ENCODE data around the gene SLC36A4.
"Not testable (repeated sequence)": the region's sequence is repeated elsewhere in the genome, so short reads cannot be mapped to it uniquely, and the experiment has no call there.

Gene SLC36A4

GRCh38 chr11:93194673-93195291 is 3.0 kb downstream of the SLC36A4 start:
- no peak for DNase-seq (ENCODE audit: insufficient read length, low spot score)
- FAIRE-seq, result no peak

GRCh38 chr11:93193731-93194130 is 4.1 kb downstream of the SLC36A4 start:
- FAIRE-seq, result no peak
- no peak for DNase-seq (ENCODE audit: insufficient read length, low spot score)

GRCh38 chr11:93192163-93192562 is 5.6 kb downstream of the SLC36A4 start:
- no peak for FAIRE-seq
- no peak for DNase-seq (ENCODE audit: insufficient read length, low spot score)

GRCh38 chr11:93189462-93189861 is 8.3 kb downstream of the SLC36A4 start:
- FAIRE-seq, result no peak
- no peak for DNase-seq (ENCODE audit: insufficient read length, low spot score)

DNA sequence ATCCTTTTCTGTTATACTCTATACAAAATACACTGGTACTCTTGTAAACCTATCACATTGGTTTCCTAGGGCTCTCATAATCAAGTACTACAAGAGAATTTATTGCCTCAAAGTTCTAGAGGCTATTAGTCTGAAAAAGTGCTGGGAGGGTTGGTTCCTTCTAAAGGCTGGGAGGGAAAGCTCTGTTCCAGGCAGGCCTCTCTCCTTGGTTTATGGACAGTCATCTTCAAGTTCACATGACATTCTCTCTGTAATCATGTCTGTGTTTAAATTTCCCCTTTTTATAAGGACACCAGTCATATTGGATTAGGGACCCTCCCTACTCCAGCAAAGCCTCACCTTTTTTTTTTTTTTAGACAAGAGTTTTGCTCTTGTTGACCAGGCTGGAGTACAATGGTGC is 9.1 kb downstream of the SLC36A4 start:
- FAIRE-seq (no peak), DNase-seq (ENCODE audit: insufficient read length, low spot score) (no peak)

DNA sequence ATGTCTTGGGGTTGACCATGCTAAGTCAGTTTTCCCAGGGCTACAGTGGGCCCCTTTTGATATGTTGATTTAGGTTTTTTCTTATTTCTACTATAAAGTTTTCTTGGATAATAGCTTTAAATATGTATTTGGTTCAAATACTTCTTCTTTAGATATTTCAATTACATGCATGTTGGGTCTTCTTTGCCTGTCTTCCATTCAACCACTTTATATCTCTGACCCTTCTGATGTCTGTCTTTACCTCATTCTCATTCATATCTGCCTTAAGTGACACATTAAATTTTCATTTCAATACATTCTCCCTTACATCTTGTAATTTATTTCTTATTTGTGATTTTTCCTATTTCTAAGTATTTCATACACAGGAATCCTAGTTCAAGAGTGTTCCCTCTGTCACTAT is 10.5 kb downstream of the SLC36A4 start:
- DNase-seq (ENCODE audit: insufficient read length, low spot score) (no peak), FAIRE-seq (no peak)

GRCh38 chr11:93177891-93178290 is 19.9 kb downstream of the SLC36A4 start:
- not testable (repeated sequence) for DNase-seq (ENCODE audit: insufficient read length, low spot score); FAIRE-seq

- FAIRE-seq (no peak), DNase-seq (ENCODE audit: insufficient read length, low spot score) (no peak)
Observed at GRCh38 chr11:93169950-93170561, 27.7 kb downstream of the SLC36A4 start.

DNA sequence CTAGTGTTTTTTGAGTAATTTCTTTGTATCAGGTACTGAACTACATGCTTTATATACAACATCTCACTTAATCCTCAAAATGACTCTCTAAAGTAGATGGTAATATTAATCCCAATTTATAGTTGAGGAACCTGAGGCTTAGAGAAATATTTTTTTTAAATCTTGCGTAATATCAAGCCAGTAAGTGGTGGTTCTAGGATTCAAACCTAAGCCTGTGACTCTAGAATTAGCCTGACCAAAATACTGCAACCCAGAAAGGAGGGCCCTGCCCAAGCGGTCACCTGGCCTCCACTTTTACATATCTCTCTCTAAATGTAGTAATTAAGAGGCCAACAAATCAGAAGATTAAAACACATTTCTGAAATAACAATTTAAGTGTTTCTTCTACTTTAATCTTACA is 28.6 kb downstream of the SLC36A4 start:
- FAIRE-seq (no peak), DNase-seq (ENCODE audit: insufficient read length, low spot score) (no peak)

DNA sequence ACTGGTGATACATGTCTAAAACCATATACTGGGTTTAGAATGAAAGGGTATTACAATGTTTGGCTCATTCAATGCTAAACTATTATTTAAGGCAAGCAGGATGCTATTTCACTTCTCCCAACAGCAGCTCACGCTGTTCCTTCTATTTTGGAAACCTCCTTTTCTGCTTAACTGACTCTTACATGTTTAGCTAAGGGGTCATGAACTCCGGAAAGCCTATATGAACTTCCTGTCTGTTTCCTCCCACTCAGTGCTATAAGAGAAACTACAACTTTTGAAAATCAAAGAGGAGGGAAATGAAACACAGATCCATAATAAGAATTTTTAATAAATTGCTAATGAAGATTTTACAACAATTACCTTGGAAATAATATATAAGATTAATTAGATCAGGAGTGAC is 30.9 kb downstream of the SLC36A4 start:
- DNase-seq (ENCODE audit: insufficient read length, low spot score) (no peak), FAIRE-seq (no peak)

DNA sequence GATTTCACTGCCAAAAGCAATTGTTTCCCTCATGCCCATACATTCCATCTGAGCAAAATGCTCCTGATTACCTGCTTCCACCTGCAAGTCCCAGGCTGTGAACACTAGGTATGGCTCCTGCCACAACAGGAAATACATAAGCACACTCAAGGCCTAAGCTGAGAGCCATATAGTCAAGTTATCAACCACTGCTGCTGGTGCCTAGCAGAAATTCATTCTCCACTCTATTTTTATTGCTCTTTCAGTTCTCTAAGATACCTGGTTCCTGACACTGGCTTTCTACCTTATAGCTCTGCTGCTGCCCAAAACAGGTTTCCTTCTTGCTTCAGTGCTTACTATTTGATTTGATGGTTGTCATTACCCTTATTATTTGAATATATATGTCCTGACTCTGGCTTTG is 31.6 kb downstream of the SLC36A4 start:
- FAIRE-seq (peak; percentile 35), DNase-seq (ENCODE audit: insufficient read length, low spot score) (no peak)

DNA sequence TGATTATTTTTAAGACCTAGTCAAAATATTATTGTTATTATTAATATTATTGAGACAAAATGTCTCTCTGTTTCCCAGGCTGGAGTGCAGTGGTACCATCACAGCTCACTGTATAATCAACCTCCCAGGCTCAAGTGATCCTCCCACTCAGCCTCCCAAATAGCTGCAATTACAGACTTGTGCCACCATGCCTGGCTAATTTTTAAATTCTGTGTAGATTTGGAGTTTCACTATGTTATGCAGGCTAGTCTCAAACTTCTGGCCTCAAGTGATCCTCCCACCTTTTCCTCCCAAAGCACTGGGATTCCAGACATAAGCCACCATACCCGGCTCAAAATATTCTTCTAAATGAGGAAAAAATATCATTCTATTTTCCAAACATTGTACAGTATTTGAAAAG is 37.0 kb downstream of the SLC36A4 start:
- FAIRE-seq (no peak), DNase-seq (ENCODE audit: insufficient read length, low spot score) (no peak)

DNA sequence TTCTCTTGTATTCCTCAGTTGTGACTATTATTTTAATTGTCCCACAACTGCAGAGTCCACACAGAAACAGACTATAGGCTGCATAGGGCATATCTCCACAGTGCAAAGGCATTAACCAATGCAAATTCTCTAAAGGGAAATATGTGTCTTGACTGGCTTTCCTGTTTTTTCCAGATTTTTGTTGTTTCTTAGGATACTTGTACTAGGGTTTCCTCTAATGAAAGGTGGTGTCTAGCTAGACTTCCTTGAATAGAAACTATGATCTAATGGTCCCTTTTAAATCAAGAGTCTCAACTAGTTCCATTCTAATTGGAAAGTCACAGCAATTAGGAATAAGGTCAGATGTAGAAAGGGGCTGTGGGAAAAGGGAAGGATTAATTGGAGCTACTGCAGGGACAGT is 37.6 kb downstream of the SLC36A4 start:
- FAIRE-seq, result no peak
- no peak for DNase-seq (ENCODE audit: insufficient read length, low spot score)

DNA sequence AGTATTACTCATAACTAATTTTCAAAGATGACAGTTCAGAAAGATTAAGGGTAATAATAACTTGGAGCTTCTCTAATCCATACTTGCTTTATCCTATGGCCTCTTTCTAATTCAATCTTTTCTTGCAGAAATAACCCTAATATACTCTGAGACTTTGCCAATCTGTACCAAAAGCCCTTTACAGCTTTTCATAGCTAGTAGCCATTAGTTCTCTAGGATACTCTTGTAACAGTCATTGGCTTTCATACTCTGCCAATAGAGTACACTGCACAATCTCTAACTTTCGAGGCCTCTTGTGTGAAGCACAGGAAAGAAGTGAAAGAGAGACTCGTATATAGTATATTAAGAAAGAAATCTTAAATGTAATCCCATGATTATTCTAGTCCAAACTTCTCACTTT is 38.1 kb downstream of the SLC36A4 start:
- FAIRE-seq (no peak), DNase-seq (ENCODE audit: insufficient read length, low spot score) (no peak)

GRCh38 chr11:93155738-93156137 is 42.1 kb downstream of the SLC36A4 start:
- no peak for FAIRE-seq
- DNase-seq (ENCODE audit: insufficient read length, low spot score), result no peak

DNA sequence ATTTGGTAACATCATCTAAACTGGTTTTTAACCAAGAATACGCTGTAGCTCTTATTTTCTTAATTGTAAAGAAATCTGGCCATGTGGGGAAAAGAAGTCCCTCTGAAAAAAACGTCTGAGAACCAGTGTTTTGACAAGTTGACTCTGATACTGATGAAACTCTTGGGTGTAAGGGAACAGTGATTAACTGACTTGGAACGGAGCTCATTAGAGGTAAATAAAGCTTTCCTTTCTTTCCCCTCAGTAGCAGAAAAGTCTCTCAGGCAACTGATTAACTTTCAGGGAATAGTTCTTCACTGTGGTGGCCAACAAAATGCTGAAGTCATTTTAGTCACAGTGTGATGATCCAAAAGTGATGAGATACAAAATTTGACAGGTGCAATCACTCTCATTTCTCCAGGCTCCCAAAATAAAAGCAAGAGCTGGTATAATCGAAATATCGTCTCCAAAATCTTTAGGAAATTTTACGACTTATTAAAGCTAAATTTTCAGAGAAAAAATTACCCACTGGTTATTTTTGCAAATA is 52.3 kb downstream of the SLC36A4 start:
- FAIRE-seq, result no peak
- no peak for DNase-seq (ENCODE audit: insufficient read length, low spot score)

DNA sequence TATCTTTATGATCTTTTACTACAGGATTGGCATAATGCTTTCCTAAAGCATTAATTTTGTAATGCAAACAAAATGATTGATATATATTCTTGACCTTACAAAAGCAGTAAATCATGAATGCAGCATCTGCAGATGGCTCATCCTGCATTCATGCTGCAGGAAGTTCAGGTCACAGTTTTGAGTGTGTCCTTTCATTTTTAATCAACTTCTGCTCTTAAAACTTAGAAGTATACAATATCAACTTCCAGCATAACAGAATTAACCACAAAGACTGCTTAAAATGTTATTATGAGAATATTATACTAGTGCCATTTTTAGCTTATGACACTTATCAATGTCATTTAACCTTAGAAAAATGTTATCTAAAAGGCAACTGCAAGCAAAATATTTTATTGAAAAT is 54.0 kb downstream of the SLC36A4 start:
- FAIRE-seq, result no peak
- no peak for DNase-seq (ENCODE audit: insufficient read length, low spot score)

DNA sequence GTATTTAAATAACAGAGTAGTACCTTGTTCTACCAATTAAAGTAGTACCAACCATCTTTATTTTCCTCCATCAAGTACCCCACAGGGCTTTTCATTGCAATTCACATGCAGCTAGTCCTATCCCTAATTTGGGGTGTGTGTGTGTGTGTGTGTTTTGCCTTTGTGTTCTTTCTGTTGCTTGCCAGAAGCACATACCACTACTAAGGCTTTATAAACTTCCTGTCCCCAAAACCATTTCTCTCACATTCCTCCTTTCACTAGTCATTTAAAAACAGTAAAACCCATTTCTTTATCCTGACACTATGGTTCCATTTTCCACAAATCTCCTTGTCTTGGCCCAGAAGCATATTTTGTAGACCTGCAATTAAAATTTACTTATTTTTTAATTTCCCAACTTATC is 54.6 kb downstream of the SLC36A4 start:
- DNase-seq (ENCODE audit: insufficient read length, low spot score) (no peak), FAIRE-seq (no peak)

DNA sequence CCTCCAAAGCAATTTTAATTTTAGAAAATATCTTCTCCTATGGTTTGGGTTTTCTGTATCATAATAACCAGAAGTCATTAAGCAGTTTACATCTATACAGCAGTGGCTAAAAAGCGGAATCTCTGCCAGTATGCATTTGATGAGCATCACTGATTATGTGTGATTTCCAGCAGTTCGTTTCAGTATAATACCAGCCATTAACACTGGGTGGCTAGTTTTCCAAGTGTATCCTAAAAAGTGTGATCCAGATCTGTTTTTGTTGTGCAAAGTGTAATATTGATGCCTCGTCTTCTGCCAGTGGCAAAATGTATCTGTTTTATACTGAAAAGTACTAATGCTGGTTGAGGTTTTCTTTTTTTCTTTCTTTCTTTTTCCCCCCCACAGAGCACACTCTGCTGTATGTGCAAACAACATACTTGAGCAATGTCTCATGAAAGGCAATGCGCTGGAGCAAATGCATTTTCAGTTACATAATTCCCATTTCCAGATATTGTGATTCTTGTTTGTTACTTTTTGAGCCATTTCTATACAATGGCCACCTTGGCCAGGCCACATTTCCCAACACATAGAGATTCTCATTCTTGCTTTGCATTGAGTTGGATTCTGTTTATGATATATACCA is 64.2 kb downstream of the SLC36A4 start:
- no peak for DNase-seq (ENCODE audit: insufficient read length, low spot score)
- no peak for FAIRE-seq

DNA sequence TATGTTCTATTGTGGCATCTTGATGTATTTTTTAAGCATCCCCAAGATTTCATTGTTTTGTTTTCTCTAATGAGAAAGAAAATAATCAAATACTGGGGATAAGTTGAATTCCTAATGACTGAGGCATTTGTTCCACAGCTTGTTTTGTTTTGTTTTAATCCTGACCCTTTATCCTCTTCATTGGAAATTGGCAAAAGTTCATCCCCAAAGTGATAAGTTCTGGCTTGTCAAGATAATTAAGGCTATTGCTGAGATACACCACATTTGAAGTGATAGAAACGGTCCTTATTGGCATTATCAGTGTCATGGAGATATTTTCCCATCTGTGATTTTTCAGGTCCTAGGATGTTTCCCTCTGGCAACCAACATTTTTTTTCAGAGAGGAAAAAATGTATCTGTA is 65.0 kb downstream of the SLC36A4 start:
- FAIRE-seq (no peak), DNase-seq (ENCODE audit: insufficient read length, low spot score) (no peak)

GRCh38 chr11:93131709-93132108 is 66.1 kb downstream of the SLC36A4 start:
- FAIRE-seq (no peak), DNase-seq (ENCODE audit: insufficient read length, low spot score) (no peak)

- FAIRE-seq, result no peak
- no peak for DNase-seq (ENCODE audit: insufficient read length, low spot score)
Observed at GRCh38 chr11:93128574-93128973, 69.2 kb downstream of the SLC36A4 start.

All from GM19239 (cell line).